Transverse colon (tissue), 3 donors: Measurements from ENCODE around the gene MYOZ3.

Source experiments
- POLR2A ChIP-seq: fragments of 450-650 bp; IDR thresholded peaks from one replicate; pipeline ENCODE4 v1.6.1; 2016; ENCODE audit warnings: antibody characterized with exemption, mild to moderate bottlenecking, moderate library complexity
- TF ChIP-seq, protein P1 (sequence below), 5 experiments: fragments of 200-600 bp in 3 of 5; fragments of 450-650 bp in 2 of 5; sonication (generic) in 3 of 5; IDR thresholded peaks; 1 replicate in 2 of 5; 2 replicates in 3 of 5; pipeline ENCODE4 v1.5.1; 2016 to 2017; ENCODE audit warnings: antibody characterized with exemption in 5 of 5, inconsistent platforms in 3 of 5, mild to moderate bottlenecking in 2 of 5, moderate library complexity in 1 of 5

- TF ChIP-seq POLR2A: no peak
- TF ChIP-seq, protein P1, sequence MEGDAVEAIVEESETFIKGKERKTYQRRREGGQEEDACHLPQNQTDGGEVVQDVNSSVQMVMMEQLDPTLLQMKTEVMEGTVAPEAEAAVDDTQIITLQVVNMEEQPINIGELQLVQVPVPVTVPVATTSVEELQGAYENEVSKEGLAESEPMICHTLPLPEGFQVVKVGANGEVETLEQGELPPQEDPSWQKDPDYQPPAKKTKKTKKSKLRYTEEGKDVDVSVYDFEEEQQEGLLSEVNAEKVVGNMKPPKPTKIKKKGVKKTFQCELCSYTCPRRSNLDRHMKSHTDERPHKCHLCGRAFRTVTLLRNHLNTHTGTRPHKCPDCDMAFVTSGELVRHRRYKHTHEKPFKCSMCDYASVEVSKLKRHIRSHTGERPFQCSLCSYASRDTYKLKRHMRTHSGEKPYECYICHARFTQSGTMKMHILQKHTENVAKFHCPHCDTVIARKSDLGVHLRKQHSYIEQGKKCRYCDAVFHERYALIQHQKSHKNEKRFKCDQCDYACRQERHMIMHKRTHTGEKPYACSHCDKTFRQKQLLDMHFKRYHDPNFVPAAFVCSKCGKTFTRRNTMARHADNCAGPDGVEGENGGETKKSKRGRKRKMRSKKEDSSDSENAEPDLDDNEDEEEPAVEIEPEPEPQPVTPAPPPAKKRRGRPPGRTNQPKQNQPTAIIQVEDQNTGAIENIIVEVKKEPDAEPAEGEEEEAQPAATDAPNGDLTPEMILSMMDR (IDR thresholded peaks at IDR 0.05): no peak
These were observed 21.3 kb upstream of the MYOZ3 start for GRCh38 chr5:150639751-150640150.
